ENCODE results near the gene FZR1.
"Not testable (repeated sequence)": the region's sequence is repeated elsewhere in the genome, so short reads cannot be mapped to it uniquely, and the experiment has no call there.

FZR1 gene

DNA sequence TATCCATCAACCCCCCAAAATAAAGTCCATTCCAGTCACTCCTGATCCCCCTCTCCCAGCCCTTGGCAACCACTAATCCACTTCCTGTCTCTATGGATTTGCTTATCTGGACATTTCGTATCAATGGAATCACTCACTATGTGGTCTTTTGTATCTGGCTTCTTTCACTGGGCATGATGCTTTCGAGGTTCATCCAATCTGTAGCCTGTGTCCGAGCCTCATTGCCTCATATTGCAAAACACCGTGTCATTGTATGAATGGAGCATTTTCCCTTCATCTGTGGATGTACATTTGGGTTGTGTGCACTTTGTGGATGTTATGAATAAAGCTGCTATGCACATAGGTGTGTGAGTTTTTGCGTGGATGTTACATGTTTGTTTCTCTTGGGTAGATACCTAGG lies 1.4 kb upstream of the FZR1 start:
- Histone ChIP-seq H3K27ac (peak overlapping the region; percentile 89; the same call in 1 of the 2 replicates), H3K9me3 (ENCODE audit: severe bottlenecking) (no peaks in the 10 kb centered on the region), H3K4me3 (ENCODE audit: low read depth, low read length) (no peak overlapping the region), H3K36me3 (peaks cover 20% of the 10 kb centered on the region), H3K27me3 (ENCODE audit: insufficient read depth, low read depth, severe bottlenecking) (no peaks in the 10 kb centered on the region)
- DNase-seq: no peak
- TF ChIP-seq, protein P1, sequence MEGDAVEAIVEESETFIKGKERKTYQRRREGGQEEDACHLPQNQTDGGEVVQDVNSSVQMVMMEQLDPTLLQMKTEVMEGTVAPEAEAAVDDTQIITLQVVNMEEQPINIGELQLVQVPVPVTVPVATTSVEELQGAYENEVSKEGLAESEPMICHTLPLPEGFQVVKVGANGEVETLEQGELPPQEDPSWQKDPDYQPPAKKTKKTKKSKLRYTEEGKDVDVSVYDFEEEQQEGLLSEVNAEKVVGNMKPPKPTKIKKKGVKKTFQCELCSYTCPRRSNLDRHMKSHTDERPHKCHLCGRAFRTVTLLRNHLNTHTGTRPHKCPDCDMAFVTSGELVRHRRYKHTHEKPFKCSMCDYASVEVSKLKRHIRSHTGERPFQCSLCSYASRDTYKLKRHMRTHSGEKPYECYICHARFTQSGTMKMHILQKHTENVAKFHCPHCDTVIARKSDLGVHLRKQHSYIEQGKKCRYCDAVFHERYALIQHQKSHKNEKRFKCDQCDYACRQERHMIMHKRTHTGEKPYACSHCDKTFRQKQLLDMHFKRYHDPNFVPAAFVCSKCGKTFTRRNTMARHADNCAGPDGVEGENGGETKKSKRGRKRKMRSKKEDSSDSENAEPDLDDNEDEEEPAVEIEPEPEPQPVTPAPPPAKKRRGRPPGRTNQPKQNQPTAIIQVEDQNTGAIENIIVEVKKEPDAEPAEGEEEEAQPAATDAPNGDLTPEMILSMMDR (IDR thresholded peaks at IDR 0.05; ENCODE audit: low read depth, low read length): no peak

DNA sequence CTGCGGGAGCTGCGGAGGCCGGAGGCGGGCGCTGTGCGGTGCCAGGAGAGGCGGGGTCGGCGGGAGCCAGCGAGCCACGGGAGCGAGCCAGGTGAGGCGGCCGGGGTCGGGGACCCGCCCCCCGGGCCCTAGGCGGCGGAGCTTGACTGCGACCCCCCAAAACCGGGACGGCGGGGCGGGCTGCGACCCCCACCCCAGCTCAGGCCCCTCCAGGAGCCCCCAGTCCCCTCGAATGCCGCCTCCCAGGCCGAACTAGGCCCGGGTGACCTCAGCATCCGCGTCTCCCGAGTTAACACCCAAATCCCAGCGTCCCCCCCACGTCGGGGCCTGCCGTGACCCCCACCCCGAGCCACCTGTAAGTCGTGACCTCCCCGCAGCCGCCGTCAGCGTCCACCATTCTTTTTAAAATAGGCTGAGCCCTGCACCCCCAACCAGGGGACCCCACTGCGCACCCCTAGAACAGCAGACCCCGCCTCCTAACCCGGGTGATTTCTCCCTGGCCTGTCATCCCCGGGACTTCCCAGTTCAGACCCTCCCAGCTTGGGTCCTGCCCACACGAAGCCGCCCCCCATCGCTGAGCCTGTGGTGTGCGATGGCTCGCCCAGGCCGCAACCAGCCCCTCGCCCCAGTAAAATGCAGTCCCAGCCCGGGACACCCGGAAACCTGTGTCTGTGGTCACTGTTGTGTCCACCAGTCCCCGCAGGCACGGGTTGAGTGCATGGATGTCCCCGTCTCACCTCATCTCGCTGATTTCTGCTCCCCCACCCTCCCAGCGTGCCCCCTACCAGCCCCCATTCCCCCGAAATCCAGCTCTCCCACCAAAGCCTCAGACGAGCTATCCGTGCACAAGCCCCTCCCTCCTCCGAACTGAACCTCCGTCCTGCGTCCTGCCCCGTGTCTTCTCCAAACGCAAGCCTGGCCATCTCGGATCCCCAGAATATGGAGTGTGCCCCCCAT lies 551 bp downstream of the FZR1 start:
- Histone ChIP-seq H3K27ac (peak overlapping the region; percentile 85), H3K9me3 (ENCODE audit: severe bottlenecking) (no peaks in the 10 kb centered on the region), H3K4me3 (ENCODE audit: low read depth, low read length) (peak overlapping the region; percentile 79), H3K36me3 (peaks cover 38% of the 10 kb centered on the region), H3K27me3 (ENCODE audit: insufficient read depth, low read depth, severe bottlenecking) (no peaks in the 10 kb centered on the region)
- TF ChIP-seq, protein P1 (IDR thresholded peaks at IDR 0.05; ENCODE audit: low read depth, low read length): no peak
- DNase-seq: no peak

DNA sequence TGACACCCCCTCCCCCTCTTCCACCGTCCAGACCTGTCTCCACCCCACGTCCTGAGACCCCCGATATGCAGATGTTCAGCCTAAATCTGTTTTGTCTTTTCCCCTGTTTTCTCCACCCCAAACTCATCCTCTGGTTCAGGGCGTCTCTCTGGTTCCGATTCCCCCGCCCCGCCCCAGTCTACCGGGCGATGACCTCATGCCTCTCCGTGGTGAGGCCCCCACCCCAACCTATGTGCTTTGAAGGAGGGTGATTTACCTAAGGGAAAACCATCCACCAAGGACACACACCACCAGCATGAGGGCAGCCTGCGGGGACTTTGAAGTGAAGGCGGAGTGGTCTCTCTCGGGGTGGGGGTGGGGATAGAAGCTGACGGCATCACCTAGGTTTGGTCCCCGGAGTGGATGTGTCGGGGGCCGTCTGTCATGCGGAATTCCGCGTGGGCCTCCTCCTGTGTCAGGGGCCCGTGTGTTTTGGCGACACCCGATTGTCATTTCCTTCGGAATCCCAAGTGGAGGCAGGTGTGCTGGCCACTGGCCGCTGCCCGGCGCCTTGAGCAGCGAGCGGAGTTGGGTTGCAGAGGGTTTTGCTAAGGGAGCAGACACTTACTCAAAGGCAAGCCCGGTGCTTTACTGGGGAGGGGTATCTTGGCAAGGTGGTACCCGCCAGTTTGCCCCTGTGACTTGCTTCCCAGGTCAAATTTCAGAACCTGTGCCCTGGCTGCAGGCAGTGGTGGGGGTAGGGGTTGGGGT lies 1.4 kb downstream of the FZR1 start:
- Histone ChIP-seq H3K27me3 (ENCODE audit: insufficient read depth, low read depth, severe bottlenecking) (no peaks in the 10 kb centered on the region), H3K9me3 (ENCODE audit: severe bottlenecking) (no peaks in the 10 kb centered on the region), H3K36me3 (peaks cover 46% of the 10 kb centered on the region), H3K4me3 (ENCODE audit: low read depth, low read length) (peak overlapping the region; percentile 19; the same call in 1 of the 2 replicates), H3K27ac (no peak overlapping the region)
- no peak for DNase-seq
- TF ChIP-seq, protein P1 (IDR thresholded peaks at IDR 0.05; ENCODE audit: low read depth, low read length): no peak

DNA sequence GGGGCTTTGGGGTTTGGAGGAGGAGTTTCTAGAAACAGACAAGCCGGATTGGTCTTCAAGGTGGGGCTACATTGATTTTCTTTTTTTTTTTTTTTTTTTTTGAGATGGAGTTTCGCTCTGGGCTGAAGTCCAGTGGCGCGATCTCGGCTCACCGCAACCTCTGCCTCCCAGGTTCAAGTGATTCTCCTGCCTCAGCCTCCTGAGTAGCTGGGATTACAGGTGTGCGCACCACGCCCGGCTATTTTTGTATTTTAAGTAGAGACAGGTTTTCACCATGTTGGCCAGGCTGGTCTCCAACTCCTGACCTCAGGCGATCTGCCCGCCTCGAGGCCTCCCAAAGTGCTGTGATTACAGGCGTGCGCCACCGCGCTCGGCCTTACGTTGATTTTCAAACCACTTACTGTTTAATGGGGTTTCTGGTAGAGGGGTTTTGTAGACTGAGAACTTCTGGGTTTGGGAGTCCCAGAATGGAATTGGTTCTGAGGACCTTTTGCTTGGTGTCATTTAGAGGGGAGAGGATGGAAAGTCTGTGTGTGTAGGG lies 2.1 kb downstream of the FZR1 start:
- DNase-seq; H3K9me3 ChIP-seq (ENCODE audit: severe bottlenecking); H3K27ac ChIP-seq; H3K4me3 ChIP-seq (ENCODE audit: low read depth, low read length); H3K27me3 ChIP-seq (ENCODE audit: insufficient read depth, low read depth, severe bottlenecking): not testable (repeated sequence)
- H3K36me3 ChIP-seq: peaks cover 46% of the 10 kb centered on the region

DNA sequence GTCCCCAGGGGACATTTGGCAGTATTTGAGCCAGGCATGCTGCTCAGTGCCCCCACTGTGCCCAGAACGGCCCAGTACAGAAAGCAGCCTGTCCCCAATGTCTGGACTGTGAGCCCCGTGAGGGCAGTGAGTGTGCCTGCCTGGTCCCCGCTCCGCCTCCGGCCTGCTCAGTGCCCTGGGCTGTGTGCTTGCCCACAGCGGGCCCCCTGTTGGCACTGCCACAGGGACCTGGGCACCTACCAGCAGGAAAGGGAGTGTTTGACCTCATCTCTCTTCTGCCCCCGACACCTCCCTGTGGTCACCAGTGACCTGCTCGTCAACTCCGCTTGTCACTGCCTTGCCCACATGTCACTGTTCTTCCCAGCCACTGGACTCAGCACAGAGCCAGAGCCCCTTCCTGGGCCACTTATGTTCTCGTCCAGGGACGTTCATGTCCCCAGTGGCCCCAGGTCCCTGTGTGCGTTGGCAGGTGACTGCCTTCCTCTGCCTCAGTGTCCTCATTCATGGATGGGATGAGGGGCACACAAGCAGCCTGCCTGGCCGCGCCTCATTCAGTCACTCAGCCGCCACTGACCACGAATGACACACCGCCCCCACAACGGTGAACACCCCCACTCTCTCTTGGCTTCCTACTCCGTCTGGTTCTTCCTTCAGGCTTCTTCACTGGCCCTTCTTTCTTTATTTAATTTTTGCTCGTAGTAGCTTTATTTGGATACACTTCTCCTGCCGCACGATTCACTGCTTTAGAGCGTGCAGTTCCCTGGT lies 2.8 kb downstream of the FZR1 start:
- Histone ChIP-seq H3K4me3 (ENCODE audit: low read depth, low read length) (no peak overlapping the region), H3K27ac (no peak overlapping the region), H3K36me3 (peaks cover 46% of the 10 kb centered on the region), H3K27me3 (ENCODE audit: insufficient read depth, low read depth, severe bottlenecking) (no peaks in the 10 kb centered on the region), H3K9me3 (ENCODE audit: severe bottlenecking) (no peaks in the 10 kb centered on the region)
- TF ChIP-seq, protein P1 (IDR thresholded peaks at IDR 0.05; ENCODE audit: low read depth, low read length): no peak
- DNase-seq: no peak

Measured in WERI-Rb-1 (cell line).